Measurements from ENCODE around the gene CCDC81.
A peak's percentile ranks its signal among the peaks of the same experiment; 100 is the strongest.

Gene CCDC81

GRCh38 chr11:86440843-86441242, 66.2 kb downstream of the CCDC81 start:
- DNase-seq (ENCODE audit: low spot score) = no peak

GRCh38 chr11:86442420-86442819, 67.7 kb downstream of the CCDC81 start:
- no peak for DNase-seq (ENCODE audit: low spot score)

GRCh38 chr11:86442827-86443226, 68.1 kb downstream of the CCDC81 start:
- no peak for DNase-seq (ENCODE audit: low spot score)

- no peak for DNase-seq (ENCODE audit: low spot score)
These were observed 68.7 kb downstream of the CCDC81 start for GRCh38 chr11:86443415-86443814.

- no peak for DNase-seq (ENCODE audit: low spot score)
These were observed 70.3 kb downstream of the CCDC81 start for GRCh38 chr11:86444981-86445380.

- no peak for DNase-seq (ENCODE audit: low spot score)
These were observed 71.7 kb downstream of the CCDC81 start for GRCh38 chr11:86446163-86446923.

GRCh38 chr11:86446924-86447285, 72.2 kb downstream of the CCDC81 start:
- no peak for DNase-seq (ENCODE audit: low spot score)

GRCh38 chr11:86447763-86448480, 73.2 kb downstream of the CCDC81 start:
- DNase-seq (ENCODE audit: low spot score) = no peak

GRCh38 chr11:86449993-86450629, 75.4 kb downstream of the CCDC81 start:
- DNase-seq (ENCODE audit: low spot score) = no peak

GRCh38 chr11:86453290-86454030, 78.8 kb downstream of the CCDC81 start:
- no peak for DNase-seq (ENCODE audit: low spot score)

- DNase-seq (ENCODE audit: low spot score) = peak; percentile 71
These were observed 81.6 kb downstream of the CCDC81 start for GRCh38 chr11:86456075-86456939.

- no peak for DNase-seq (ENCODE audit: low spot score)
These were observed 83.8 kb downstream of the CCDC81 start for GRCh38 chr11:86458294-86459001.

- DNase-seq (ENCODE audit: low spot score) = no peak
These were observed 84.3 kb downstream of the CCDC81 start for GRCh38 chr11:86459002-86459385.

GRCh38 chr11:86459682-86460460, 85.2 kb downstream of the CCDC81 start:
- no peak for DNase-seq (ENCODE audit: low spot score)

- no peak for DNase-seq (ENCODE audit: low spot score)
These were observed 86.0 kb downstream of the CCDC81 start for GRCh38 chr11:86460461-86461385.

GRCh38 chr11:86461892-86462291, 87.2 kb downstream of the CCDC81 start:
- DNase-seq (ENCODE audit: low spot score) = no peak

GRCh38 chr11:86463120-86463519, 88.4 kb downstream of the CCDC81 start:
- DNase-seq (ENCODE audit: low spot score) = no peak

- no peak for DNase-seq (ENCODE audit: low spot score)
These were observed 89.3 kb downstream of the CCDC81 start for GRCh38 chr11:86463955-86464354.
